Measurements from ENCODE around the gene ACKR3. TPM values are rescaled to one million over a fixed set of nuclear protein-coding genes. Genes with fewer than 3 reads are reported as not detected.

The ACKR3 gene
- total and polyA plus RNA-seq, 2 donors (not counting 1 experiment from before 2014, with no cell fraction given) = 7.1 to 15.3 TPM

GRCh38 chr2:236617796-236618195 lies 48.2 kb downstream of the ACKR3 start:
- no peak overlapping the region for H3K9ac ChIP-seq (ENCODE audit: low read length)
- H3K36me3 ChIP-seq (replicated peaks in 1 of 2; ENCODE audit: control extremely low read depth in 1 of 2, control insufficient read depth in 1 of 2, extremely low read depth in 1 of 2, insufficient read depth in 2 of 2, low read length in 1 of 2) = no peaks in the 10 kb centered on the region
- Mint-ChIP-seq H3K4me3 (no peak overlapping the region), H3K27me3 (peaks cover 34% of the 10 kb centered on the region), H3K9me3 (ENCODE audit: insufficient read depth) (no peaks in the 10 kb centered on the region), H3K4me1 (no peaks in the 10 kb centered on the region), H3K27ac (no peak overlapping the region)
- DNase-seq = no peak
- no peaks in the 10 kb centered on the region for H3K27me3 ChIP-seq (replicated peaks in 1 of 4; ENCODE audit: control extremely low read depth in 1 of 4, control insufficient read depth in 3 of 4, insufficient read depth in 4 of 4, low read length in 3 of 4)
- no peaks in the 10 kb centered on the region for H3K9me3 ChIP-seq (ENCODE audit: control extremely low read depth in 1 of 3, control insufficient read depth in 2 of 3, insufficient read depth in 1 of 3, low read length in 2 of 3)
- WGBS (ENCODE audit: insufficient coverage) = 97% methylated on average over 8 of the region's 10 CpGs
- no peaks in the 10 kb centered on the region for H4K20me1 ChIP-seq (ENCODE audit: control insufficient read depth, insufficient read depth, low read length, poor library complexity, severe bottlenecking)
- no peaks in the 10 kb centered on the region for H3K79me2 ChIP-seq (ENCODE audit: control insufficient read depth, insufficient read depth, low read length)
- H2AFZ ChIP-seq (ENCODE audit: insufficient read depth, low read depth, low read length, poor library complexity, severe bottlenecking) = no peak overlapping the region
- H3K4me2 ChIP-seq (replicated peaks; ENCODE audit: low read depth, low read length, poor library complexity, severe bottlenecking) = no peak overlapping the region
- ATAC-seq (ENCODE audit: low read depth) = no peak
- POLR2A ChIA-PET = no interaction called here
- intact Hi-C loops (cut with micrococcal nuclease) = no loop called here
- no peaks in the 10 kb centered on the region for H3K4me1 ChIP-seq (ENCODE audit: control insufficient read depth in 2 of 2, insufficient read depth in 2 of 2, low read length in 2 of 2)
- H3K4me3 ChIP-seq (ENCODE audit: control extremely low read depth in 1 of 5, extremely low read depth in 1 of 5, insufficient read depth in 1 of 5, low read depth in 2 of 5, low read length in 4 of 5) = no peak overlapping the region
- CTCF ChIA-PET = no interaction called here
- H3K27ac ChIP-seq (ENCODE audit: low read length in 2 of 2) = no peak overlapping the region
- no peak for TF ChIP-seq EZH2 (IDR thresholded peaks at IDR 0.05; ENCODE audit: borderline replicate concordance, insufficient read depth, low read depth, low read length, poor library complexity, severe bottlenecking)
- TF ChIP-seq CTCF (IDR thresholded peaks at IDR 0.05) = no peak

GRCh38 chr2:236618370-236618769 lies 48.7 kb downstream of the ACKR3 start:
- no peaks in the 10 kb centered on the region for H3K4me1 Mint-ChIP-seq
- H4K20me1 ChIP-seq (ENCODE audit: control insufficient read depth, insufficient read depth, low read length, poor library complexity, severe bottlenecking) = no peaks in the 10 kb centered on the region
- no peaks in the 10 kb centered on the region for H3K27me3 ChIP-seq (replicated peaks in 1 of 4; ENCODE audit: control extremely low read depth in 1 of 4, control insufficient read depth in 3 of 4, insufficient read depth in 4 of 4, low read length in 3 of 4)
- H3K79me2 ChIP-seq (ENCODE audit: control insufficient read depth, insufficient read depth, low read length) = no peaks in the 10 kb centered on the region
- POLR2A ChIA-PET = no interaction called here
- WGBS (ENCODE audit: insufficient coverage) = 88% methylated on average over 7 of the region's 7 CpGs
- no peak for DNase-seq
- TF ChIP-seq CTCF (IDR thresholded peaks at IDR 0.05) (no peak), EZH2 (IDR thresholded peaks at IDR 0.05; ENCODE audit: borderline replicate concordance, insufficient read depth, low read depth, low read length, poor library complexity, severe bottlenecking) (no peak)
- no peak overlapping the region for H3K4me3 Mint-ChIP-seq
- no peaks in the 10 kb centered on the region for H3K9me3 Mint-ChIP-seq (ENCODE audit: insufficient read depth)
- H3K4me2 ChIP-seq (replicated peaks; ENCODE audit: low read depth, low read length, poor library complexity, severe bottlenecking) = no peak overlapping the region
- H3K4me3 ChIP-seq (ENCODE audit: control extremely low read depth in 1 of 5, extremely low read depth in 1 of 5, insufficient read depth in 1 of 5, low read depth in 2 of 5, low read length in 4 of 5) = no peak overlapping the region
- no peaks in the 10 kb centered on the region for H3K9me3 ChIP-seq (ENCODE audit: control extremely low read depth in 1 of 3, control insufficient read depth in 2 of 3, insufficient read depth in 1 of 3, low read length in 2 of 3)
- no peaks in the 10 kb centered on the region for H3K36me3 ChIP-seq (replicated peaks in 1 of 2; ENCODE audit: control extremely low read depth in 1 of 2, control insufficient read depth in 1 of 2, extremely low read depth in 1 of 2, insufficient read depth in 2 of 2, low read length in 1 of 2)
- H3K27ac ChIP-seq (ENCODE audit: low read length in 2 of 2) = no peak overlapping the region
- H2AFZ ChIP-seq (ENCODE audit: insufficient read depth, low read depth, low read length, poor library complexity, severe bottlenecking) = no peak overlapping the region
- H3K27me3 Mint-ChIP-seq = peaks cover 34% of the 10 kb centered on the region
- H3K27ac Mint-ChIP-seq = no peak overlapping the region
- no peaks in the 10 kb centered on the region for H3K4me1 ChIP-seq (ENCODE audit: control insufficient read depth in 2 of 2, insufficient read depth in 2 of 2, low read length in 2 of 2)
- intact Hi-C loops (cut with micrococcal nuclease) = no loop called here
- no peak for ATAC-seq (ENCODE audit: low read depth)
- CTCF ChIA-PET = no interaction called here
- H3K9ac ChIP-seq (ENCODE audit: low read length) = no peak overlapping the region
